Osteocyte (in vitro differentiated cells): ENCODE data around the gene FAM76B. TPM values are rescaled to one million over a fixed set of nuclear protein-coding genes. Genes with fewer than 3 reads are reported as not detected.

Experiments used
- DNase-seq: peaks from one replicate; pipeline ENCODE4 v3.0.0; 2021; ENCODE audit warnings: mixed read lengths; ENCODE audit not compliant: unreplicated experiment; ENCODE audit errors: extremely low spot score
- H3K27ac Mint-ChIP-seq: one replicate; pipeline ENCODE4 v1.8.0; 2021; ENCODE audit warnings: mild to moderate bottlenecking, mixed read lengths; ENCODE audit not compliant: unreplicated experiment
- H3K27me3 Mint-ChIP-seq: one replicate; pipeline ENCODE4 v1.8.0; 2021; ENCODE audit warnings: mixed read lengths; ENCODE audit not compliant: unreplicated experiment
- H3K36me3 Mint-ChIP-seq: one replicate; pipeline ENCODE4 v1.8.0; 2021; ENCODE audit warnings: mixed read lengths; ENCODE audit not compliant: unreplicated experiment
- H3K4me1 Mint-ChIP-seq: one replicate; pipeline ENCODE4 v1.8.0; 2021; ENCODE audit warnings: mixed read lengths; ENCODE audit not compliant: unreplicated experiment
- H3K4me3 Mint-ChIP-seq: one replicate; pipeline ENCODE4 v1.8.0; 2021; ENCODE audit warnings: mild to moderate bottlenecking, moderate library complexity, mixed read lengths; ENCODE audit not compliant: unreplicated experiment
- H3K9me3 Mint-ChIP-seq: one replicate; pipeline ENCODE4 v1.8.0; 2021; ENCODE audit warnings: mixed read lengths; ENCODE audit not compliant: unreplicated experiment
- CTCF ChIP-seq: fragments of 200-600 bp; sonication (generic); IDR thresholded peaks from 2 replicates; pipeline ENCODE4 v1.5.0; 2021; ENCODE audit warnings: antibody characterized with exemption, mild to moderate bottlenecking, moderate library complexity
- total RNA-seq: library from RNA; stranded (reverse); gene quantifications from 2 replicates; pipeline ENCODE4 v1.2.1, GENCODE V29; 2021

FAM76B gene
- total RNA-seq, 1 donor from 2014 or later: 26.7 TPM

- Mint-ChIP-seq H3K9me3 (no peaks in the 10 kb centered on the region), H3K4me1 (no peaks in the 10 kb centered on the region), H3K27ac (no peak overlapping the region), H3K4me3 (no peak overlapping the region), H3K36me3 (no peaks in the 10 kb centered on the region), H3K27me3 (peaks cover 38% of the 10 kb centered on the region)
- TF ChIP-seq CTCF: no peak
- DNase-seq: no peak
Measured at GRCh38 chr11:95734009-95734572, 55.5 kb downstream of the FAM76B start.

DNA sequence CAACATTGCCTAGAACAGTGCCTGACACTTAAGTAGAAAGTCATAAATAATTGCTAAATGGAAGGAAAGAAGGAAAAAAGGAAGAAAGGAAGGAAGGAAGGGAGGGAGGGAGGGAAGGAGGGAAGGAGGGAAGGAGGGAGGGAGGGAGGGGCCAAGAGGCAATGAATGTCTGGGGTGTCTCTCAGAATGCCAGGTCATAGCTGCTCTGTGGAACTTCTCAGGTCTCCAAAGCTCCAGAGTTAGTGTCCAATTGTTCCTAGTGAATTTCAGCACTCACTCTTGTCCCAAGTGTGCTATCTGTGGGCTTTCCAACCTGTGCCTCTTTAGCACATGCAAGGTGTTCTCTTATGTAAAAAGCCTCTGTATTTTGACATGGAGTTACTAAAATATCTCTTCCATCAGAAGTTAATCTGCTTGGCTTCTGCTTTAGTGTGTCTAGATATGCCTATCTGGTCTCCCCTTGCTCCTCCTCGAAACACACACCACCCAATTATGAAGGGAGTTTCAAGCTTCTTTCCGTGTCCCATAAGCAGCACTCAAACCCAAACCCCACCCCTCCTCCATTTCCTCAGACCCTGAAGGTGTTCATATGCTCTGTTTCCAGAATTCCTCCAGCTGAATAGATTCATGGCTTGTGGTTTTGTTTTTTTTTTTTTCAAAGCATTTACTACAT is 56.5 kb downstream of the FAM76B start:
- Mint-ChIP-seq H3K4me1 (no peaks in the 10 kb centered on the region), H3K36me3 (no peaks in the 10 kb centered on the region), H3K27ac (no peak overlapping the region), H3K4me3 (no peak overlapping the region), H3K9me3 (no peaks in the 10 kb centered on the region), H3K27me3 (peaks cover 39% of the 10 kb centered on the region)
- no peak for DNase-seq
- no peak for TF ChIP-seq CTCF

- no peak for TF ChIP-seq CTCF
- no peaks in the 10 kb centered on the region for H3K9me3 Mint-ChIP-seq
- H3K27me3 Mint-ChIP-seq: peaks cover 45% of the 10 kb centered on the region
- H3K27ac Mint-ChIP-seq: no peak overlapping the region
- H3K4me3 Mint-ChIP-seq: no peak overlapping the region
- H3K36me3 Mint-ChIP-seq: no peaks in the 10 kb centered on the region
- no peaks in the 10 kb centered on the region for H3K4me1 Mint-ChIP-seq
- no peak for DNase-seq
Measured at GRCh38 chr11:95729462-95729861, 60.1 kb downstream of the FAM76B start.

- H3K27me3 Mint-ChIP-seq: peaks cover 39% of the 10 kb centered on the region
- H3K4me3 Mint-ChIP-seq: no peak overlapping the region
Measured at GRCh38 chr11:95728790-95729189, 60.8 kb downstream of the FAM76B start.

More at GRCh38 chr11:95728790-95729189, 60.8 kb downstream of the FAM76B start:
- no peak for DNase-seq
- H3K36me3 Mint-ChIP-seq: no peaks in the 10 kb centered on the region
- no peak for TF ChIP-seq CTCF
- no peaks in the 10 kb centered on the region for H3K9me3 Mint-ChIP-seq
- H3K4me1 Mint-ChIP-seq: no peaks in the 10 kb centered on the region
- H3K27ac Mint-ChIP-seq: no peak overlapping the region
